Stimulated activated naive CD8-positive, alpha-beta T cell treated with anti-CD3 and anti-CD28 coated beads, Interleukin-15, amount 100 ng/mL, for 72 hours (primary cell): ENCODE measurements around the gene DHX38.

ENCODE experiments used
- ATAC-seq: fragments of 150-1000 bp; cut with Tn5 transposase; 2 replicates; pipeline ENCODE4 v1.10.0; 2021; ENCODE audit warnings: mild to moderate bottlenecking, moderate library complexity
- DNase-seq, 2 donors: peaks; one replicate each; pipeline ENCODE4 v3.0.0; 2021 to 2022
- H3K27ac Mint-ChIP-seq, 2 donors: one replicate each; pipeline ENCODE4 v1.8.0; 2022; ENCODE audit warnings: mild to moderate bottlenecking in 2 of 2, mixed read lengths in 2 of 2, moderate library complexity in 2 of 2
- H3K27me3 Mint-ChIP-seq: one replicate; pipeline ENCODE4 v1.8.0; 2022; ENCODE audit warnings: mixed read lengths
- H3K4me1 Mint-ChIP-seq: one replicate; pipeline ENCODE4 v1.8.0; 2022; ENCODE audit warnings: mild to moderate bottlenecking, mixed read lengths
- H3K4me3 Mint-ChIP-seq, 2 donors: one replicate each; pipeline ENCODE4 v1.8.0; 2022; ENCODE audit warnings: mild to moderate bottlenecking in 2 of 2, mixed read lengths in 2 of 2, moderate library complexity in 1 of 2
- H3K9me3 Mint-ChIP-seq, 2 donors: one replicate each; pipeline ENCODE4 v1.8.0; 2022; ENCODE audit warnings: mixed read lengths in 2 of 2

The DHX38 gene

DNA sequence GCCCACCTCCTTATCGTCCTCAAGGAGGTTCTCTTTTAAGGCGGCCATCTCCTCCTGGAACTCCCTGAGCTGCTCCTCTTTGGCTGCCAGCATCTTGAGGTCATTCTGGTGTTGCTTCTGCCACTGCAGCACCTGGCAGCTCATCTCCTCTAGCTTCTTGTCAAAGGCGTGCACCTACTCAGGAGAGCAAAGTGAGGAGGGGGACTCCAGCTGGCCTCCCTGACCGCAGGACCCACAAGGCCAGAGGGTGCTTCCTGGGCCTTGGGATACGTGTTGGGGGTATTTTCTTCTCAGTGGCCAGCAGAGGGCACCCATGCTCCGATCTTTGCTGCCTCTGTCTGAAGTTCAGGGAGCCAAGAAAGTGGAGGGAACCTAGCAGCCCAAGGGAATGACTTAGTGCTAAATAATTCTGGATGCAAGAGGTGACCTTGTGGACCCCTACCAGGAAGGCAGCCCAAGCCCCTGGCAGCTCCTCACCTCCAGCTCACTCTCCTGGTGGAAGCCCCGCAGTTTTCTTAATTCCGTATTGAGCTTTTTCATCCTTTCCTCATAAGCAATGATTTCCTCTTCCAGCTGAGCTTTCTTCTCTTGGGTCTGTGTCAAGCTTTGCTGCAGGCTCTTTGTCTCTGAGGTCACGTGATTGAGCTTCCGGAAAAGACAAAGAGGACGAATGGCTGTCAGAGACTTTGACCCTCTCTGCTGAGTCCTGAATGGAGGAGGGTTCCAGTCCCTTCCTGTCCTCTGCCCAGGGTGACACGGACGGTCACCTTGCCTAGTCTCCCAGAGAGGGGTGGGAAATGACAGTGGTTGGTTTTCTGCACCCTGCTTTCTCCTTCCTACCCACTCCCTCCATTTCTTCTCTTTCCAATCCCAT lies 31.4 kb downstream of the DHX38 start:
- H3K4me3 Mint-ChIP-seq: no peak overlapping the region
- H3K27ac Mint-ChIP-seq: no peak overlapping the region
- peak; percentile 43 to 60 for DNase-seq
- peak; percentile 63 for ATAC-seq
- H3K9me3 Mint-ChIP-seq: no peaks in the 10 kb centered on the region
- H3K4me1 Mint-ChIP-seq: peaks cover 5% of the 10 kb centered on the region
- H3K27me3 Mint-ChIP-seq: no peaks in the 10 kb centered on the region

DNA sequence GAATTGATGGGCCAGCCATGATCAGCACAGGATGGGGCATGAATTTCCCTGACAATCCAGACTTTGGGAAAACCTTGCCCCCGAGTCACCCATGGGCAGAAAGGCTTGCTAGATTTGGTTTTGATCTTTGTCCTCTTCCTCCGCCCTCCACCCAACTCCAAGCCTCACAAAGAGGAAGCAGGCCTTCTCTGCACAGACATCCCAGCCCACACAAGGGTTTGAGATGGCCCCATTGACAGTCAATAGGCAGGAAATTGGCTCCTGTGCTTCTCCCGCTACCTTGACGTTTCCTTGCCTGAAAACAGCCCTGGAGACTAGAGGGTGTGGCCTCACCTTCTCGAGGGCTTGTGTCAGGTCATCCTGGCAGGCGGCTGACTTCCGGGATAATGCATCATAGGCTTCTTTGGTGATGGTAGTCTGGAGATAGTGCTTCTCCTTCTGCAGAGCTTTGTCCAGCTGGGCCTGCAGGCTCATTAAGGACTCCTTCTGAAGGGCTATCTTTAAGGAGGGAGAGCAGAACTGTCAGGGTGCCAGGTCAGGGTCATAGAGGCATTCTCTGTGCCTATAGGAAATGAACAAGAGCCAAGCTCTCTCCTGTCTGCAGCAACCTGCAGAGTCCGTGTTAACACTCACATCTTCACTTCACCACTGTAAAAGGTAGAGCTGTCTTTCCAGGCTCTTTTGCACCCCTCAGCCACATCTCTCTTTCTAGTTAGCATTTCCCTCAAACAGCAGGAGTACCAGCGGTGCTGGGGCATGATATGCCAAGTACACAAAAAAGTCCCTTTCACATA lies 32.2 kb downstream of the DHX38 start:
- DNase-seq (no peak), ATAC-seq (no peak)
- H3K27ac Mint-ChIP-seq: no peak overlapping the region
- peaks cover 5% of the 10 kb centered on the region for H3K4me1 Mint-ChIP-seq
- no peaks in the 10 kb centered on the region for H3K27me3 Mint-ChIP-seq
- H3K9me3 Mint-ChIP-seq: no peaks in the 10 kb centered on the region
- H3K4me3 Mint-ChIP-seq: no peak overlapping the region

DNA sequence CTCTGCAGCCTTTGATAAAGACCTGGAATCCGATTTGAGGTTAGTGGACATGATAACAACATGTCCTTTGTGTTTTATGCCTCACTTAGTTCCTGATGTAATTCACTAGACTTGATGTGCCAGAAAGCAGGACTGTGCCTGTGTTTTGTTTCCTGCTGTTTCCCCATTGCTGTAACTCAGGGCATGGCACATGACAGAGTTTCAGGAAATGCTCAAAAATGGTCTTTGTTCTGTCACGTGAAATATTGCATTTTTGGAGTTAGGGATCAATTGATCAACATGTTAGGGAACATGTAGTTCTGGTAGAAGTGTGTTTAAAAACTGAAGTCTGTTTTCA lies 32.8 kb downstream of the DHX38 start:
- Mint-ChIP-seq H3K4me3 (no peak overlapping the region), H3K9me3 (no peaks in the 10 kb centered on the region), H3K4me1 (peaks cover 5% of the 10 kb centered on the region), H3K27ac (no peak overlapping the region), H3K27me3 (no peaks in the 10 kb centered on the region)
- DNase-seq: no peak
- no peak for ATAC-seq

DNA sequence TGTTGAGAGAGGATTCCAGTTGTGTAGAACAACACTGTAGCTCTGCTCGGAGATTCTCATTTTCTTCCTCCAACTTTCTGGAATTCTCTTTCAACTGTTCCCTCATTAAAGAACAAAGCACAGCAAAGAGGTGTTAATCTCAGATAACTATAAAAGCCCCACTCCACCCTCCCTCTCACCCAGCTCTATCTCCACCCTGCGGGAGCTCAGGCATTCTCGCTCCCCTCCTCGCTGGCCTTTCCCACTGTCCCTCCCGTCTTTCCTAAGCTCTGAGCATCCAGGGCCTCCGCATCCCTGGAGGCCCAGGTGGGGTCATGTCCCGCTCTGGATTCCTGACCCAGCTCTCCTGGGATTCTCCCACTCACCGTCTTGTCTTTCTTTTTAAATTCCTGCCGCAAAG lies 35.1 kb downstream of the DHX38 start:
- H3K27ac Mint-ChIP-seq: peak overlapping the region in 1 of 2 donors; percentile 2
- DNase-seq (no peak), ATAC-seq (no peak)
- H3K27me3 Mint-ChIP-seq: no peaks in the 10 kb centered on the region
- no peaks in the 10 kb centered on the region for H3K9me3 Mint-ChIP-seq
- no peak overlapping the region for H3K4me3 Mint-ChIP-seq
- H3K4me1 Mint-ChIP-seq: peaks cover 5% of the 10 kb centered on the region

DNA sequence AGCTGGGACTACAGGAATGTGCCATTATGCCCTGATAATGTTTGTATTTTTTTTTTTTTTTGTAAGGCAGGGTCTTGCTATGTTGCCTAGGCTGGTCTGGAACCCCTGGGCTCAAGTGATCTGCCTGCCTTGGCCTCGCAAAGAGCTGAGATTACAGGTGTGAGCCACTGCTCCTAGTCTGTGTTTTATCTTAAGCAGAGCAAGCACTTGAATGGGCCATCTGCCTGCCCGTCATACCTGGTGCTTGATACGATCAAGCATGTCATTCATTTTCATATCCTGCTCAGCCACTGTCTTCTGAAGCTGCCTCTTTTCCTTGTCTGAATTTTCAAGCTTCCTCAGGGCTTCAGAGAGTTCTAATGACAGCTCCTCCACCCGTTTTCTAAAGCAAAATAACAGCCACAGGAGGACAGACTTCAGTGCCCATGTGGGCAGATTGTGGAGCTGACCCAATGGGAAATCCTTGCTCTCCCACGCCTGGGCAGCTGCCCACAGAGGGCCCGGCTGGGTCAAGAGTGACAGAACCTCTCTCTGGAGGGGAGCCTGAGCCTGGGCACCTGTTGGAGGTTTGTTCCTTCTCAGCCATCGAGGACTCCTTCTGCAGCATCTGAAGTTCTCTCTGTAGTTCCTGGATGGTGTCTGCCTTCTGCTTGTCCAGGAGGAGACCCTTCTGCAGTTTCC lies 36.5 kb downstream of the DHX38 start:
- H3K4me3 Mint-ChIP-seq: no peak overlapping the region
- no peaks in the 10 kb centered on the region for H3K9me3 Mint-ChIP-seq
- H3K27ac Mint-ChIP-seq: no peak overlapping the region
- no peak for DNase-seq
- ATAC-seq: no peak
- H3K4me1 Mint-ChIP-seq: no peaks in the 10 kb centered on the region
- no peaks in the 10 kb centered on the region for H3K27me3 Mint-ChIP-seq

DNA sequence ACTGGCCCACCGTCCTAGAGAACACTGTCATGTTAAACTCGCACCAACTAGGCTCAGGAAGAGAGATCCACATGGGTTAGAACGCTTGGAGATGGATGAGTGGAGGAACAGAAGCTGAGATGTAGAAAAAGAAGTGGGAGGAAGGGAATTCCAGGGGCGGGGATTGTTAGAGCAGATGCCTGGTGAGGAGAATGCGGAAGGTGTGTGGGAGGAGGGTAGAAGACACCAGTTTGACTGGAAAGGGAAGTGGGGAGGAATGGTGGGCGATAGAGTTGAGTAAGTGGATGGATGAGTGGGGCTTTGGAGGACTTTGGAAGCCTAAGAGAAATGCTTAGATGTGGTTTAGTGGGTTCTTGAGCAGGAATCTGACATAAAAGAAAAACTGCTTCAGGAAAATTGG lies 37.4 kb downstream of the DHX38 start:
- DNase-seq: no peak
- H3K27ac Mint-ChIP-seq: no peak overlapping the region

DNA sequence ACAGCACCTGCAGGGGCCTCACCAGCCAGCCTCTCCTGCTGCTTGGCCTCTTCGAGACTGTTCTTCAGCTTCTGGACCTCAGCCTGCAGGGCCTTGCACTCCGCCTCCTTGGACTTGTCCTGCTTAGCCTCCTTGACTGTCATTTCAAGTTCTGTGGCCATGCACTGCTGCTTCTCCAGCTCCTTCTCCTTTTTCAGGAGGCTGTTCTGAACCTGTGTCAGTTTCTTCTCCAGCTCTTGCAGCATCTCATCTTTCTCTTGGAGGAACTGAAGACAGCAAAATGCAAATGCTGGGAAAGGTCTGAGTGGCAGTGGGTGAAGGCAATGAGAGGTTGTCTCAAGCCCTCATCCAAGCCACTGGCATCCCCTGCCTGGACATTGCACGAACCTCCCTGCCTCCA lies 39.1 kb downstream of the DHX38 start:
- Mint-ChIP-seq H3K27ac (no peak overlapping the region), H3K9me3 (no peaks in the 10 kb centered on the region), H3K27me3 (no peaks in the 10 kb centered on the region), H3K4me1 (no peaks in the 10 kb centered on the region), H3K4me3 (no peak overlapping the region)
- no peak for DNase-seq
- ATAC-seq: no peak

More for the DNA sequence above, 37.4 kb downstream of the DHX38 start:
- ATAC-seq: no peak
- Mint-ChIP-seq H3K4me1 (no peaks in the 10 kb centered on the region), H3K27me3 (no peaks in the 10 kb centered on the region), H3K4me3 (no peak overlapping the region), H3K9me3 (no peaks in the 10 kb centered on the region)

DNA sequence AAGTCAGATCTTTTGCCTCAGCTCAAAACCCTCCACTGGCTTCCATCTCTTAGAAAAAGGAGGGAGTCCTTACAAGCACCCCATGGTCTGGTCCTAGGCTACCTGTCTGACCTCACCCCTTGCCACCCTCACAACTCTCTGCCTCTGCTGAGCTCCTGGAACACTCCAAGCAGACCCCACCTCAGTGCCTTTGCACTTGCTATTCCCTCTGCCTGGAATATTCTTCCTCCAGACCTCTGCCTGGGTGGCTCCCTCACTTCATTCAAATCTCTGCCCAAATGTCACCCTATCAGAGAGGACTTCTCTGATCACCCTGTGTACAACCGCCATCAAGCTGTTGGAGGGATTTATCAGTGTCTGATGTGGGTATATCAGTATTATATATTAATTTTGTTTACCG lies 40.9 kb downstream of the DHX38 start:
- H3K27me3 Mint-ChIP-seq: no peaks in the 10 kb centered on the region
- no peak for DNase-seq
- H3K27ac Mint-ChIP-seq: no peak overlapping the region
- ATAC-seq: no peak
- no peaks in the 10 kb centered on the region for H3K9me3 Mint-ChIP-seq
- H3K4me3 Mint-ChIP-seq: no peak overlapping the region
- no peaks in the 10 kb centered on the region for H3K4me1 Mint-ChIP-seq

DNA sequence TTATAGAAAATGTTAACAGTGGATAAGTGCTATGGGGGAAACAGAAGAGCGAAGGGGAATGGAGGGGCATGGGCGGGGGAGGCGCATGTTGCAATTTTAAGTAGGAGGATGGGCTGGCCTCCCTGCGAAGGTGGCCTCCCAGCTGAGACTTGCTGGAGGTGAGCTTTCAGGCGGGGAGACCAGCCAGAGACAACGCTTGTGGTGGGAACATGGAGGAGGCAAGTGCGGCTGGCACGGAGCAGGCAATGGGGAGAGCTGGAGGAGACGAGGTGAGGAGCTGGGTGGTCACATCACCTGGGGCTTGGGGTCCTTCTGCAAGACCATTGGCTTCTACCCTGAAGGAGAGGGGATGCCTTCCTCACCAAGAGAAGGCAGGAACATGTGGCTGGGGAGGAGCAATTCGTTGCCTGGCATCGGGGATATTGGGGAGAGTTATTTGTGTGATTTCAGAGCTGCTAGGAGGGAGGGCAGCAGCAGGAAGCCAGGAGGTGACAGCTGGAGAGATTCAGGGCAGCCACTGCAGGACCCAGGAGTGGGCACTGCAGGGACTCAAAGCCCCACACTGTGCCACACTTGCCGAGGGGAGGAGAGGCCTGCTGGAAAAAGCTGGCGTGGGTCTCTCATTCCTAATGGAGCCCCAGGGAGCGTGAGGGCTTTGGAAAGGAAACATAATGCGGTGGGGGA lies 43.9 kb downstream of the DHX38 start:
- no peak overlapping the region for H3K4me3 Mint-ChIP-seq
- ATAC-seq (no peak), DNase-seq (no peak)
- H3K9me3 Mint-ChIP-seq: no peaks in the 10 kb centered on the region
- no peaks in the 10 kb centered on the region for H3K27me3 Mint-ChIP-seq
- peak overlapping the region; percentile 38 to 68 for H3K27ac Mint-ChIP-seq
- H3K4me1 Mint-ChIP-seq: no peaks in the 10 kb centered on the region

DNA sequence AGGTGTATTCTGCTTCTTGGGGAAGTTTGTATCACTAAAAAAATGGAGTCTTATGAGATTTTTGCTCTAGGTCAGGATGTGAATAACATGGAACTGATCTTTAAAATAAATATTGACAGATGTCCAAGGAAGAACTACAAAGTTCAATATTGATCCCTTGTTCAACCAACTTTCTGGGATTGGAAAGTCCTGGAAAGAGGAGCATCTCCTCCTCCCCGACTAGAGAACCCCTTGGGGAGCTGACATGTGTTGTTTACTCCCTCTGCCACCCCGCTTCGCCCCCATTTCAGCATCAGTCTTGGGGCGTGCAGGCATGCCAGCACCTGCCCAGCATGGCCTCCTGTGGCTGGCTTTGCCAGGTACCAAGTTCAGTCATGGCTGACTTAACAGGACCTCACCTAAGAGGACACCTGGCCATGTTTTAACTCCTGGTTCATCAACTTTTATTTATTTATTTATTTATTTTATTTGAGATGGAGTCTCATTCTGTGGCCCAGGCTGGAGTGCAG lies 44.5 kb downstream of the DHX38 start:
- ATAC-seq (no peak), DNase-seq (no peak)
- no peak overlapping the region for H3K27ac Mint-ChIP-seq
- H3K4me1 Mint-ChIP-seq: no peaks in the 10 kb centered on the region
- no peaks in the 10 kb centered on the region for H3K27me3 Mint-ChIP-seq
- H3K9me3 Mint-ChIP-seq: no peaks in the 10 kb centered on the region
- no peak overlapping the region for H3K4me3 Mint-ChIP-seq

DNA sequence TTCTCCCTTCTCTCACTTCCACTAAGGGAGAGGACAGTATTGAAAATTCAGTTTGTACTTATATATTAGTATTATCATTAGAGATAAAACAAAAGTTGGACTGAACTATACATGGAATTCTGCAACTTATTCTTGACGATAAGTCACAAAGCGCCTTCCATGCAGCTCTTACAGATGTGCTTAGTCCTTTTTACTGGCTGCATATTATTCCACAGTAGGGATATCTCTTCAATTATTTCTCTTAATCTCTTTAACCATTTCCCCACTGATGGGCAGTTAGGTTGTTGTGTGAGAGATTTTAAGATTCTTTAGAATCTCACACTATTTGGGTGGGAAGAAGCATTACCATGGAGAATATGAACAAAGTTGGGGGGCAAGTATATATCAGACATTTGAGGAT lies 46.3 kb downstream of the DHX38 start:
- ATAC-seq (no peak), DNase-seq (no peak)
- Mint-ChIP-seq H3K27ac (no peak overlapping the region), H3K4me1 (no peaks in the 10 kb centered on the region), H3K4me3 (no peak overlapping the region), H3K9me3 (no peaks in the 10 kb centered on the region), H3K27me3 (no peaks in the 10 kb centered on the region)

DNA sequence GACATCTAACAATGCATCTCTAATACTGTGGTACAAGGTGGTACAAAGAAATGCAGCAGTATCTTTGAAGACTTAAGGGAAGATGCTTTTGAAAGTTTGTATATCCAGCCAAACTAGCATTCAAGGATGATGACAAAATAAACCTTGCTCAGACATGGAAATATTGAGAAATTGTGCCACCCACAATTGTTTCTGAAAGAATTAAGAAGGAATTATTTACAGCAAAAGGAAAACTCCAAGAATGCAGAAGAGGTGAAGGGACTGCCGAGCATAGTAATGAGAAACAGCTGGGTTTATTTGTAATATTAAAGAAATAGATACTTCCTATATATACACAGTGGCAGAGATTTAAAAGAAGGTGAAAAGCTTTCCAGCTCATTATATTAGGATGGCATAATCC lies 48.8 kb downstream of the DHX38 start:
- H3K27ac Mint-ChIP-seq: no peak overlapping the region
- H3K9me3 Mint-ChIP-seq: peaks cover 0 to 2% of the 10 kb centered on the region in 2 donors
- no peaks in the 10 kb centered on the region for H3K27me3 Mint-ChIP-seq
- no peak for DNase-seq
- ATAC-seq: no peak
- H3K4me1 Mint-ChIP-seq: no peaks in the 10 kb centered on the region
- H3K4me3 Mint-ChIP-seq: no peak overlapping the region

DNA sequence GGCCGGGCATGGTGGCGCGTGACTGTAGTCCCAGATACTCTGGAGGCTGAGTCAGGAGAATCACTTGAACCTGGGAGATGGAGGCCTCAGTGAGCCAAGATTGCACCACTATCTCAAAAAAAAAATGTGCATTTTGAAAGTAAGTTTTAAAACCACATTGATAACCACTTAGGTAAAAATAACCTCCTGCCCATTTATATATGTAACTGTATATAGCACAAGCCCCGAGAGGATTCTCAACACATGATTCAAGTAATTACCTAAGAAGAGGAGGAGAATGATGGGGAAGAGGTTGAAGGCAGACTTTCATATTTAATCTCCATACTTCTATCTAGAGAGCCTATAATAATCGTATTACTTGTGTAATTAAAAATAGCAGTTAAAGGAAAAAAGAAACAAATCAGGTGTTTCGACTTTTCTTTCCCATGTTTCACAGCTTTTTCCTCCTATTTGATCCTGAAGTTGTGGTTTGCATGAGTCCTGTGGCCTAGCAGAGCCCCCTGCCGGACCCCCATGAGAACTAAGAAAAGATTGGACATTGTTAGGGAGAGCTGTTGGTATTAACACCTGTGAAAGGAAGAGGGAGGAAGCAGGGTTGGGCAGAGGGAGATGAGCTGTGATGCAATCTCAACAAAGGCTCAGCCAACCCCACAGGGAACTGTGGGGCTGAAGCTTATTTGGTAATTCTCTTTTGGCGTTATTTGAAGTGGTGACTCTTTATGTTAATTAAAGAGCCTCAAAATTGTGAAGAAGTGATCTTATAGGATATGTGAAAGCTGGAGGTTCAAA lies 56.2 kb downstream of the DHX38 start:
- Mint-ChIP-seq H3K27me3 (no peaks in the 10 kb centered on the region), H3K9me3 (peaks cover 0 to 8% of the 10 kb centered on the region in 2 donors)
- no peak for ATAC-seq

DNA sequence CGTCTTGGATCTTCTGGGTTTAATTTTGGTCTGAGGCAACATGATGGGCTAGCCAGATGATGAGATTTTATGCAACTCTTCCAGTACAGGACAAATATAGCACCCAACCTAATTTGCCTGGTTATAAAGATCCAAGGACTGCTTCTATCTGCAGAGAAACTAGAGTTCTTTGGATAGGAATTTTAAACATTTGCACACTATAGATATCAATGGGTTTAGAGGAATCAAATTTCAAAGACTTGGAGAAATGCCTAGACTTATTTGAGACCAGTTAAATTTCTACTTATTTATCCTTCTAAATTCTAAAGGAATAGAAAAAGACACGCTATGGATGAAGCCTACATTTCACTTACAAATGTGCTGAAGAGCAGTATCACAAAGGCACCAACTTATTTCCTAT lies 65.7 kb downstream of the DHX38 start:
- Mint-ChIP-seq H3K27me3 (no peaks in the 10 kb centered on the region), H3K27ac (no peak overlapping the region), H3K9me3 (no peaks in the 10 kb centered on the region), H3K4me1 (no peaks in the 10 kb centered on the region), H3K4me3 (no peak overlapping the region)
- ATAC-seq (no peak), DNase-seq (no peak)

More for the DNA sequence above, 56.2 kb downstream of the DHX38 start:
- no peak for DNase-seq
- Mint-ChIP-seq H3K4me1 (peaks cover 7% of the 10 kb centered on the region), H3K27ac (peak overlapping the region in 1 of 2 donors; percentile 19), H3K4me3 (no peak overlapping the region)

DNA sequence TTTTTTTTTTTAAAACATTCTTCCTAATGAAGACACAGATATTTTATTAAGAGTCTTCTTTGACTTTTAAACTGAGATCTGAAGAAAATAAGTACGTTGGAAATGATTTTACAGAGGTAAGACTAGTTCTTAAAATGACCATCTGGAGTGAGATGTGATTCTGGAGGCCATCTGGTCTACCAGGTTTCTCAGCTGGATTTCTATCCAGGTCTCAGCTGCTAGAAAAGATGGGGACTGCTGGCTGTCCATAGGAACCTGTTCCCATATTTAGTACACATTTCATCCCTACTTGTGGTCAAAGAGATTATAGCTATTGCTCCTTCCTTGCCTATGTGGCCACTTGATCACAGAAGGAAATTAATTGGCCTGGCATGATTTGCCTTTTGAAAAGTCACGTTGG lies 66.2 kb downstream of the DHX38 start:
- no peaks in the 10 kb centered on the region for H3K4me1 Mint-ChIP-seq
- H3K27ac Mint-ChIP-seq: no peak overlapping the region
- ATAC-seq: no peak
- H3K9me3 Mint-ChIP-seq: no peaks in the 10 kb centered on the region
- no peak overlapping the region for H3K4me3 Mint-ChIP-seq
- DNase-seq: no peak
- H3K27me3 Mint-ChIP-seq: no peaks in the 10 kb centered on the region
